Measurements from ENCODE around the gene C4BPA. TPM values are rescaled to one million over a fixed set of nuclear protein-coding genes. Genes with fewer than 3 reads are reported as not detected.

The C4BPA gene
- total and polyA plus RNA-seq, 2 of the 4 experiments (the other 2 are of a cell fraction), result not detected

DNA sequence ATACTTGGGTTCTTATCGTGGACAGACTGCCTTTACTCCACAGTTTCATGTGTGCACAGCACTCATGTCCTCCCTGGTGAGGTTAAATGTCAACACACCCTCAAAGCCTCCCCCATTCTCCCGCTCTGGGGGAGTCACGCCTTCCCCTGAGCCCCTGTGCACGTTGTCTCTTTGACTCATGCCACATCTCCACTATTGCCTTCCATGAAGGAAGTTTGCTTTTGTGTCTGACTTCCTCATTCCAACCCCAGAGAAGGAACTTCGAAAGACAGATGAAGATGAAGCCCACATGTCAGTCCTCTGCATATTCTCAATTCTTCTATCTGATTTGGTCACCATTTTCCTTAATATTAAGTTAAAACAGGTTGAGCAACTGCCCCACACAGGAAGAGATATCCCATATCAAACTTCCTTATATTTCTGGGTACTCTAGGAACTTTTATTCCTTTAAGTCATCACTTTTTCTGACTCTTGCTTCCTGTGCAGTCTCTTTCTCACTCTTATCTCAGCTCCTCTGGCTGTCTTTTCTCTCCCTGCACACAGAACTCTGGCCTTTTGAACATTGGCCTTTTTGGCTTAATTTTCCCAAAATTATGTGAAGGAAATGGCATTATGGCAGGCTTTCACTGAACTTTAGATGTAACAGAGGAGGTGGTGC lies 41.5 kb downstream of the C4BPA start:
- Histone ChIP-seq H2BK120ac (ENCODE audit: low read depth, low read length) (no peak overlapping the region), H3K4me3 (ENCODE audit: insufficient read depth, low read depth, low read length) (no peak overlapping the region), H3K27ac (ENCODE audit: insufficient read depth, low read length) (no peak overlapping the region), H3K4me2 (ENCODE audit: low read depth, low read length) (no peak overlapping the region), H3K18ac (ENCODE audit: low read depth, low read length) (no peak overlapping the region), H3K27me3 (ENCODE audit: control insufficient read depth, insufficient read depth, low read length) (no peaks in the 10 kb centered on the region), H4K8ac (ENCODE audit: low read depth in 2 of 2, low read length in 2 of 2) (no peak overlapping the region), H3K23ac (ENCODE audit: low read depth, low read length) (no peak overlapping the region), H4K20me1 (ENCODE audit: insufficient read depth, low read length) (no peaks in the 10 kb centered on the region), H2AFZ (replicated peaks; ENCODE audit: low read length, poor library complexity) (no peak overlapping the region), H3K14ac (replicated peaks; ENCODE audit: low read depth, low read length) (no peak overlapping the region), H2BK20ac (ENCODE audit: low read depth, low read length) (no peak overlapping the region), H2AK9ac (replicated peaks; ENCODE audit: low read depth, low read length, poor library complexity) (no peak overlapping the region), H3K79me1 (ENCODE audit: low read depth in 1 of 2, low read length in 2 of 2) (no peaks in the 10 kb centered on the region), H3K9ac (ENCODE audit: low read depth, low read length) (no peak overlapping the region), H3K9me3 (ENCODE audit: control insufficient read depth, insufficient read depth, low read length) (no peaks in the 10 kb centered on the region), H2BK5ac (ENCODE audit: low read depth, low read length, poor library complexity, severe bottlenecking) (no peak overlapping the region), H3K4ac (ENCODE audit: low read depth, low read length) (no peak overlapping the region), H4K5ac (ENCODE audit: low read depth, low read length) (no peak overlapping the region), H2BK15ac (ENCODE audit: low read depth, low read length) (no peak overlapping the region), H2AK5ac (ENCODE audit: low read depth, low read length) (no peak overlapping the region), H3K56ac (ENCODE audit: extremely low read depth, insufficient read depth, low read length) (no peak overlapping the region), H3K36me3 (ENCODE audit: control insufficient read depth, insufficient read depth, low read length) (no peaks in the 10 kb centered on the region), H3K9me1 (ENCODE audit: insufficient read depth, low read length) (no peaks in the 10 kb centered on the region), H4K91ac (ENCODE audit: insufficient read depth, low read depth, low read length) (no peak overlapping the region), H3K4me1 (ENCODE audit: control insufficient read depth, insufficient read depth, low read length) (no peaks in the 10 kb centered on the region)
- TF ChIP-seq NFE2L2 (IDR thresholded peaks at IDR 0.05; ENCODE audit: low read depth, low read length) (no peak), RFX5 (IDR thresholded peaks at IDR 0.05; ENCODE audit: low read depth, low read length) (no peak), SMC3 (IDR thresholded peaks at IDR 0.05; ENCODE audit: low read depth, low read length) (no peak), RCOR1 (IDR thresholded peaks at IDR 0.05; ENCODE audit: insufficient replicate concordance, low read length) (no peak), MAZ (IDR thresholded peaks at IDR 0.05; ENCODE audit: borderline replicate concordance, low read depth, low read length) (no peak), CHD1 (IDR thresholded peaks at IDR 0.05; ENCODE audit: low read depth, low read length) (no peak), MAFK (IDR thresholded peaks at IDR 0.05; ENCODE audit: low read depth, low read length) (no peak), BHLHE40 (IDR thresholded peaks at IDR 0.05; ENCODE audit: low read depth, low read length) (no peak), POLR2A (IDR thresholded peaks at IDR 0.05; ENCODE audit: low read depth, low read length) (no peak), FOS (IDR thresholded peaks at IDR 0.05; ENCODE audit: low read depth, low read length) (no peak), MXI1 (IDR thresholded peaks at IDR 0.05; ENCODE audit: borderline replicate concordance, low read depth, low read length) (no peak), CEBPB (IDR thresholded peaks at IDR 0.05; ENCODE audit: low read depth, low read length) (no peak), RAD21 (IDR thresholded peaks at IDR 0.05; ENCODE audit: low read length) (no peak)
- TF ChIP-seq, protein P1, sequence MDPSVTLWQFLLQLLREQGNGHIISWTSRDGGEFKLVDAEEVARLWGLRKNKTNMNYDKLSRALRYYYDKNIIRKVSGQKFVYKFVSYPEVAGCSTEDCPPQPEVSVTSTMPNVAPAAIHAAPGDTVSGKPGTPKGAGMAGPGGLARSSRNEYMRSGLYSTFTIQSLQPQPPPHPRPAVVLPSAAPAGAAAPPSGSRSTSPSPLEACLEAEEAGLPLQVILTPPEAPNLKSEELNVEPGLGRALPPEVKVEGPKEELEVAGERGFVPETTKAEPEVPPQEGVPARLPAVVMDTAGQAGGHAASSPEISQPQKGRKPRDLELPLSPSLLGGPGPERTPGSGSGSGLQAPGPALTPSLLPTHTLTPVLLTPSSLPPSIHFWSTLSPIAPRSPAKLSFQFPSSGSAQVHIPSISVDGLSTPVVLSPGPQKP (IDR thresholded peaks at IDR 0.05; ENCODE audit: borderline replicate concordance, low read depth, low read length), result no peak
- TF ChIP-seq, protein P2, sequence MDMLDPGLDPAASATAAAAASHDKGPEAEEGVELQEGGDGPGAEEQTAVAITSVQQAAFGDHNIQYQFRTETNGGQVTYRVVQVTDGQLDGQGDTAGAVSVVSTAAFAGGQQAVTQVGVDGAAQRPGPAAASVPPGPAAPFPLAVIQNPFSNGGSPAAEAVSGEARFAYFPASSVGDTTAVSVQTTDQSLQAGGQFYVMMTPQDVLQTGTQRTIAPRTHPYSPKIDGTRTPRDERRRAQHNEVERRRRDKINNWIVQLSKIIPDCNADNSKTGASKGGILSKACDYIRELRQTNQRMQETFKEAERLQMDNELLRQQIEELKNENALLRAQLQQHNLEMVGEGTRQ (IDR thresholded peaks at IDR 0.05; ENCODE audit: low read depth, low read length), result no peak
- TF ChIP-seq, protein P3, sequence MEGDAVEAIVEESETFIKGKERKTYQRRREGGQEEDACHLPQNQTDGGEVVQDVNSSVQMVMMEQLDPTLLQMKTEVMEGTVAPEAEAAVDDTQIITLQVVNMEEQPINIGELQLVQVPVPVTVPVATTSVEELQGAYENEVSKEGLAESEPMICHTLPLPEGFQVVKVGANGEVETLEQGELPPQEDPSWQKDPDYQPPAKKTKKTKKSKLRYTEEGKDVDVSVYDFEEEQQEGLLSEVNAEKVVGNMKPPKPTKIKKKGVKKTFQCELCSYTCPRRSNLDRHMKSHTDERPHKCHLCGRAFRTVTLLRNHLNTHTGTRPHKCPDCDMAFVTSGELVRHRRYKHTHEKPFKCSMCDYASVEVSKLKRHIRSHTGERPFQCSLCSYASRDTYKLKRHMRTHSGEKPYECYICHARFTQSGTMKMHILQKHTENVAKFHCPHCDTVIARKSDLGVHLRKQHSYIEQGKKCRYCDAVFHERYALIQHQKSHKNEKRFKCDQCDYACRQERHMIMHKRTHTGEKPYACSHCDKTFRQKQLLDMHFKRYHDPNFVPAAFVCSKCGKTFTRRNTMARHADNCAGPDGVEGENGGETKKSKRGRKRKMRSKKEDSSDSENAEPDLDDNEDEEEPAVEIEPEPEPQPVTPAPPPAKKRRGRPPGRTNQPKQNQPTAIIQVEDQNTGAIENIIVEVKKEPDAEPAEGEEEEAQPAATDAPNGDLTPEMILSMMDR (conservative IDR thresholded peaks at IDR 0.05; ENCODE audit: low read depth, low read length), result no peak
- dilution Hi-C loops (cut with HindIII; ENCODE audit: low sequenced_read_pairs, unreplicated experiment) (no loop called here), in situ Hi-C loops (cut with MboI; ENCODE audit: low sequenced_read_pairs) (no loop called here), intact Hi-C loops (cut with micrococcal nuclease) (no loop called here)
- ATAC-seq (ENCODE audit: low read depth), result no peak
- no peak for DNase-seq
- CTCF ChIA-PET, result no interaction called here
- POLR2A ChIA-PET (ENCODE audit: unreplicated experiment), result no interaction called here
- 60% methylated on average over 1 of the region's 5 CpGs; no CpG with 5 or more reads in 1 of the 2 experiments for WGBS, 2 experiments (ENCODE audit: extremely low coverage in 2 of 2, insufficient read length in 1 of 2)
- no TSS peak for BruUV-seq (replicated peaks)

Measured in IMR-90 (cell line).